CD4-positive, alpha-beta T cell treated with Interleukin-12 subunit alpha and Interleukin-12 subunit beta, for 1 hour (primary cell): ENCODE results near the gene CEP162.
"Not testable (repeated sequence)": the region's sequence is repeated elsewhere in the genome, so short reads cannot be mapped to it uniquely, and the experiment has no call there.

Source experiments
- DNase-seq: peaks from one replicate; pipeline ENCODE4 v3.0.0-alpha.2; 2020

CEP162 gene

GRCh38 chr6:84150705-84151104 is 76.7 kb downstream of the CEP162 start:
- no peak for DNase-seq

- no peak for DNase-seq
These were observed 85.9 kb downstream of the CEP162 start for GRCh38 chr6:84141521-84141920.

GRCh38 chr6:84139311-84139710 is 88.1 kb downstream of the CEP162 start:
- no peak for DNase-seq

- no peak for DNase-seq
These were observed 89.4 kb downstream of the CEP162 start for GRCh38 chr6:84137989-84138575.

- DNase-seq: no peak
These were observed 90.4 kb downstream of the CEP162 start for GRCh38 chr6:84137051-84137375.

- no peak for DNase-seq
These were observed 90.9 kb downstream of the CEP162 start for GRCh38 chr6:84136364-84137050.

- DNase-seq: no peak
These were observed 92.2 kb downstream of the CEP162 start for GRCh38 chr6:84135291-84135690.

- not testable (repeated sequence) for DNase-seq
These were observed 94.1 kb downstream of the CEP162 start for GRCh38 chr6:84133385-84133784.

- not testable (repeated sequence) for DNase-seq
These were observed 97.9 kb downstream of the CEP162 start for GRCh38 chr6:84129588-84129987.

GRCh38 chr6:84123186-84123585 is 104.3 kb downstream of the CEP162 start:
- DNase-seq: no peak

- DNase-seq: no peak
These were observed 108.2 kb downstream of the CEP162 start for GRCh38 chr6:84119277-84119676.

GRCh38 chr6:84118191-84118590 is 109.3 kb downstream of the CEP162 start:
- no peak for DNase-seq

- DNase-seq: not testable (repeated sequence)
These were observed 112.4 kb downstream of the CEP162 start for GRCh38 chr6:84114933-84115594.

GRCh38 chr6:84111351-84111750 is 116.1 kb downstream of the CEP162 start:
- not testable (repeated sequence) for DNase-seq

- no peak for DNase-seq
These were observed 119.9 kb downstream of the CEP162 start for GRCh38 chr6:84107495-84107894.

- not testable (repeated sequence) for DNase-seq
These were observed 122.1 kb downstream of the CEP162 start for GRCh38 chr6:84105215-84105924.

GRCh38 chr6:84103029-84103428 is 124.4 kb downstream of the CEP162 start:
- no peak for DNase-seq

- DNase-seq: no peak
These were observed 132.3 kb downstream of the CEP162 start for GRCh38 chr6:84095156-84095555.

GRCh38 chr6:84093441-84094435 is 133.7 kb downstream of the CEP162 start:
- DNase-seq: no peak

GRCh38 chr6:84089552-84089951 is 137.9 kb downstream of the CEP162 start:
- no peak for DNase-seq

- no peak for DNase-seq
These were observed 138.4 kb downstream of the CEP162 start for GRCh38 chr6:84089081-84089480.
